ENCODE measurements around the gene SRGAP1.

- TF ChIP-seq ARID2 (IDR thresholded peaks at IDR 0.05) (no peak), FOXM1 (IDR thresholded peaks at IDR 0.05; ENCODE audit: low read depth) (no peak), FOXM1 (CRISPR knock-in tag; IDR thresholded peaks at IDR 0.05; ENCODE audit: low read depth) (no peak), CTCF (IDR thresholded peaks at IDR 0.05 in 2 of 3, conservative IDR thresholded peaks at IDR 0.05 in 1 of 3; ENCODE audit: insufficient read depth in 2 of 3, low read depth in 1 of 3, low read length in 3 of 3) (no peak), GABPB2 (CRISPR knock-in tag; conservative IDR thresholded peaks at IDR 0.05) (no peak), EZH2 (IDR thresholded peaks at IDR 0.05; ENCODE audit: borderline replicate concordance, low read depth, low read length) (no peak), USF2 (CRISPR knock-in tag; IDR thresholded peaks at IDR 0.05) (no peak), FOXJ2 (tag; IDR thresholded peaks at IDR 0.05) (no peak), PTTG1 (tag; IDR thresholded peaks at IDR 0.05; ENCODE audit: low read depth) (no peak), HCFC1 (IDR thresholded peaks at IDR 0.05; ENCODE audit: low read depth, low read length) (no peak), ATF2 (CRISPR knock-in tag; IDR thresholded peaks at IDR 0.05) (no peak), NR2C2 (CRISPR knock-in tag; IDR thresholded peaks at IDR 0.05) (no peak), NR2C2 (tag; IDR thresholded peaks at IDR 0.05) (no peak), ELF4 (CRISPR knock-in tag; IDR thresholded peaks at IDR 0.05) (no peak), ARHGAP35 (IDR thresholded peaks at IDR 0.05; ENCODE audit: partially characterized antibody) (no peak), JUND (IDR thresholded peaks at IDR 0.05; ENCODE audit: borderline replicate concordance, low read depth, low read length) (no peak), JUND (tag; IDR thresholded peaks at IDR 0.05; ENCODE audit: borderline replicate concordance, low read depth, low read length) (no peak)
Observed at GRCh38 chr12:63930971-63931370, 86.5 kb downstream of the SRGAP1 start.

Measured in K562 (cell line).